Measurements from ENCODE around the gene LAMB4.

DNA sequence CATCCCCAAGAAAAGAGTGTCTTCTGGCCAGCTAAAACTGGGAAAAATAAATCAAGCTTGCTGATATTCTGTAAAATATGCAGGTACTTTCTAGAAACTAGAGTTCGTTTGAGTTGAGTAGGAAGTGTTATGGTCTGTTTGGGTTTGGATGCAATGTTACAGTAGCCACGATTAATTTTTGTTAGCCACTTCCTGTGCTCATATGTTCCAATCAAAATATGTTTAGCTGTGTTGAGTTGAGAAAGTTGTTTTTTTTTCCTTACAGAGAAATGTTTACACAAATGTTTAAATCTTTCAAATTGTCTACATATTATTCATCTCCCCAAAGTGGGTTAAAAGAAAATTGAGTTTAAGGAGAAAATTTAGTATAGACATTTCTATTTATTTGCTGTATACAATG is 115.9 kb downstream of the LAMB4 start:
- TF ChIP-seq POLR2A (IDR thresholded peaks at IDR 0.05) = no peak
- no peak for TF ChIP-seq CTCF (IDR thresholded peaks at IDR 0.05 in 8 of 11, conservative IDR thresholded peaks at IDR 0.05 in 3 of 11)
- TF ChIP-seq POLR2AphosphoS5 (IDR thresholded peaks at IDR 0.05) = no peak
